ENCODE results near the gene FCER1G.

The FCER1G gene

DNA sequence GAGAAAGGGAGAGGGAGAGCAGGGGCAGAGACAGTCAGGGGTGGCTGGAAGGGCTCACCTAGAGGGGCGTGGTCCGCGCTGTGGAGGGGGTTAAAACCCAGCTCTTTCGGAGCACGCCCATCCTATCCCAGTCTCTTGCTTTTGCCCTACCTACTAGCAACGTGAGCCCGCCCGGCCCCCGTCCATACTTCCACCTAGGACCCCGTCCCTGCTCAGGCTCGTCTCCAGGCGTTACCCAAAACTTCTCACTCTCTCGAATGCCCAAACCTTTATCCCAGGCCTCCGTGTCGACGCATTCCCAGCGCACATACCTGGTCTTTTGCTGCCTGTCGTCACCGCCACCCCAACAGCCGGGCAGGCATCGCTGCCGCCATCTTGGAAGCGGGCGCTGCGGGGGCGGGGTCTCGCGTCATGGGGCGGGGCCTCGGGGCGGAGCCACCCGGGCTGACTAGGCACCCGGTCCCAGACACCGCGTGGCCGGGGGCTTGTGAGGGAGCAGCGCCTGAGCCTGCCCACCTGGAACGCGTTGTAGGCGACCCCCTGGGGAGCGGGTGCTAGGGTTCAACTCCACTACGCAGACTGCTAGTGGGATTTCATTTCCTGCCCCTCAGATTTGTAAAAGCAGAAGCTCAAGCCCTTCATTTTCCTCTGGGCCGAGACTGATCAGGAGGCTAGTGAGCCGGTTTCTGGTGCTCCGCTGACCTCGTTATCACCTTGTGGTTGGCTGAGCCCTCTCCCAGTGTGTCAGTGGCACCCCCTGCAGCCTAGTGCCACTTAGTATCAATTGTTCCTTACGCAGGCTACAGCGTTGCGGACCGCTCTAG lies 37.8 kb upstream of the FCER1G start, which contains the start of gene B4GALT3:
TSS of gene B4GALT3 (minus strand) at position 396 of the 824 bp plus-strand sequence. CDS start 1,447 bp downstream, outside the sequence.
- TF ChIP-seq, protein P1, sequence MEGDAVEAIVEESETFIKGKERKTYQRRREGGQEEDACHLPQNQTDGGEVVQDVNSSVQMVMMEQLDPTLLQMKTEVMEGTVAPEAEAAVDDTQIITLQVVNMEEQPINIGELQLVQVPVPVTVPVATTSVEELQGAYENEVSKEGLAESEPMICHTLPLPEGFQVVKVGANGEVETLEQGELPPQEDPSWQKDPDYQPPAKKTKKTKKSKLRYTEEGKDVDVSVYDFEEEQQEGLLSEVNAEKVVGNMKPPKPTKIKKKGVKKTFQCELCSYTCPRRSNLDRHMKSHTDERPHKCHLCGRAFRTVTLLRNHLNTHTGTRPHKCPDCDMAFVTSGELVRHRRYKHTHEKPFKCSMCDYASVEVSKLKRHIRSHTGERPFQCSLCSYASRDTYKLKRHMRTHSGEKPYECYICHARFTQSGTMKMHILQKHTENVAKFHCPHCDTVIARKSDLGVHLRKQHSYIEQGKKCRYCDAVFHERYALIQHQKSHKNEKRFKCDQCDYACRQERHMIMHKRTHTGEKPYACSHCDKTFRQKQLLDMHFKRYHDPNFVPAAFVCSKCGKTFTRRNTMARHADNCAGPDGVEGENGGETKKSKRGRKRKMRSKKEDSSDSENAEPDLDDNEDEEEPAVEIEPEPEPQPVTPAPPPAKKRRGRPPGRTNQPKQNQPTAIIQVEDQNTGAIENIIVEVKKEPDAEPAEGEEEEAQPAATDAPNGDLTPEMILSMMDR (conservative IDR thresholded peaks at IDR 0.05; ENCODE audit: low read depth, low read length), result peak; percentile 14
- no peak for DNase-seq (ENCODE audit: low read depth)
- H3K4me3 ChIP-seq (ENCODE audit: low read length), result peak within 1 kb of the TSS; percentile 98

DNA sequence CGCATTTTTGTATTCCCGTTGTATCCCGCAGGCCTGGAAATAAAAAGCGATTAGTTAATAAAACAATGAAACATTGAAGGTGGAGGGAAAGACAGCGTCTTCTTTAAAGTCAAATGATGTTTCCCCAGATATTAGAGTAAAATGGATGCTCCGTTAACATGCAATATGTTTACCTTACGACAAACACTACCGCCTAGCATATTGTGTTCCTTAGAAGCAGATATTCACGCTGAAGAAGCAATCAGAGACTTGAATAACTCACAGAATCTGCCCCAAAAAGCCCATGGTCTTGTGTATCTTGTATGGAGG lies 37.2 kb upstream of the FCER1G start:
- TF ChIP-seq, protein P1 (conservative IDR thresholded peaks at IDR 0.05; ENCODE audit: low read depth, low read length), result no peak
- no peak for DNase-seq (ENCODE audit: low read depth)
- peak overlapping the region; percentile 98 for H3K4me3 ChIP-seq (ENCODE audit: low read length)

DNA sequence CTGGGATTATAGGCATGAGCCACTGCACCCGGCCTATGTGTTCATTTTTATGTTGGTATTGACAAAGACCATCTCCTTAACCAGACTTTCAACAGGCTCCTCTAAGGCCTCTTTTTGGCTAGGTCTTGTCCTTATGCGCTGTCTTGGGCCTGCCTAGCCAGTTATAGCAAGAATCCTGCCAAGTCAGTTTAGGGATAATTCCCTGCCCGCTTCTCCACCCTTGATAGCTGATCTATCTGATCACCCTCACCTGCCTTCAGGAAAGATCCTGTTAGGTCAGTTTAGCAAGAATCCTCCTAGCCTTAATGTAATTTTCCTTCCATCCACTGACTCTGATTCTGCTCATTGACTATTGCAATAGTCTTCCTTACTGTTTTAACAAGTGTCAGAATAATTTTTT lies 35.4 kb upstream of the FCER1G start:
- DNase-seq (ENCODE audit: low read depth), result no peak
- H3K4me3 ChIP-seq (ENCODE audit: low read length), result no peak overlapping the region
- TF ChIP-seq, protein P1 (conservative IDR thresholded peaks at IDR 0.05; ENCODE audit: low read depth, low read length), result no peak

DNA sequence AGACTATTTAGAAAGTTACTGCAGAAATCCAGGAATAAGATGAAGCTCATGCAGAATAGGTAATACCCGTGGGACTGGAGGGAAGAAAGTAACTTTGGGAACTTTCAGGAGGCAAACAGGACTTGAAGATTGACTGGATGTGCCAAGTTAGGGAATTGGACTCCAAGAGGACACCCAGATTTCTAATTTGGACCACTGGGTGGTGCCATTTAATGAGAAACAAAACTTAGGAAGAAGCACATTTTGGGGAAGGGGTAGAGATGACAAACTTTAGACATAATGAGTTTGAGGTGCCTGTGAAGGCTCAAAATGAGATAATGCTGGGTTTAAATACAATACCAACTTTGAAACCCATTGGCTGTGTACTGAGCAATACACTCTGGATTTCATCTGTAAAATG lies 34.5 kb upstream of the FCER1G start:
- TF ChIP-seq, protein P1 (conservative IDR thresholded peaks at IDR 0.05; ENCODE audit: low read depth, low read length), result peak; percentile 29
- DNase-seq (ENCODE audit: low read depth), result no peak
- H3K4me3 ChIP-seq (ENCODE audit: low read length), result no peak overlapping the region

DNA sequence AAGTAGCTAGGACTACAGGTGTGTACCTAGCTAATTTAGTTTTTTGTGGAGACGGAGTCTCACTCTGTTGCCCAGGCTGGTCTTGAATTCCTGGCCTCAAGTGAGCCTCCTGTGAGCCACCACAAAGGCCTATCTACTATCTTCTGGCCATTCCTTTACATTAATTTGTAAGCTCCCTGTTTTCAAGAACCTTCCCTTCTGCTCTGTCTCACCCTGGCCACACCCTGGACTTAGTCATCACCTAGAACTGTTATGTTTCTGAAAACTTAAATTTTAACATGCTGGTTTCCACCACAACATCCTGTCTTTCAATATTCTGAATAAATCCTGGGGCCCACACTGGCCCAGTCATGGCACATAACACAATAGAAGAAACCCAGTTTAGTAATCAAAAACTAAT lies 32.9 kb upstream of the FCER1G start:
- no peak for DNase-seq (ENCODE audit: low read depth)
- TF ChIP-seq, protein P1 (conservative IDR thresholded peaks at IDR 0.05; ENCODE audit: low read depth, low read length), result no peak
- H3K4me3 ChIP-seq (ENCODE audit: low read length), result no peak overlapping the region

DNA sequence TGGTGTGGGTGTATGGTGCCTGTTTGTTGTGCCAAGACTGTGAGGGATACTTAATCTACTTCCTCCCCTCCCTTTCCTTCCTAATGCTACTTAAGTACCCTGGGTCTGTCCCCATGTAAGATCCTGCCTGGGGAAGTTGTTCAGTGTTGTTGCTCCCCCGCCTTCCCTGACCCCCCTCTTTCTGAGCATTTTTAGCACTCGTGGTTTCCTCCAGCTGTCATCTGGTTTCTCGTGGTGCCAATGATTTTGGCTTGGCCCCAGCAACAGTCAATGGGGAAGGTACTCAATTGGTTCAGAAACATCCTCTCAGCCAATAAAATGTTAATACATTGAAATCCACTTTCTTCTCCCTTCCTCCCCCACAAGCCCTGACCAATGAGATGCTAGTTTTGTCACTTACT lies 29.8 kb upstream of the FCER1G start:
- no peak overlapping the region for H3K4me3 ChIP-seq (ENCODE audit: low read length)
- peak; percentile 87 for DNase-seq (ENCODE audit: low read depth)
- TF ChIP-seq, protein P1 (conservative IDR thresholded peaks at IDR 0.05; ENCODE audit: low read depth, low read length), result no peak

DNA sequence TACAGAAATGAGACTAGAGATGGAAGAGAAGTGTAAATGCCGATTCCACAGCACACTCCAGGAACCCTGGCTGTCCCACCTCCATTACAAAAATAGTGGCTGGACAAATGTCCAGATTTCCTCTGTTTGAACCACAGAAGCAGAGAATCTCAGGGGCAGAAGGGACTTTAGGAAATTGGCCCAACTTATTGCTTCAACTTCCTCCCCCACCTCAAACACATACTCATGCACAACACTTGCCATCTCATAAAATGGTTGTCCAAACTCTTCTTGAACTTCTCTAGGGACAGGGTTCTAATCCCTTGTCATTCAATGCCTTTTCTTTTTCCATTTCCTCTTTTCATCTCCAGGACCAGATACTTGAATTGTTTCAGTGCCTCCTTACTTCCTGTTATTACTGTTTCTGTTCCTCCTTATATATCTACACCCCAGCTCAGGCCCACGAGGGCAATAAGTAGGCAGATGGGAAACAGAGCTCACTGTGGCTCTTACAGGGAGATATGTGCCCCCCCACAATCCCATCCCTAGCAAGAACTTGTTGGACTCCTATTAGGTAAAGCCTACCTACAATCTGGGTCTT lies 29.3 kb upstream of the FCER1G start:
- TF ChIP-seq, protein P1 (conservative IDR thresholded peaks at IDR 0.05; ENCODE audit: low read depth, low read length), result no peak
- no peak overlapping the region for H3K4me3 ChIP-seq (ENCODE audit: low read length)
- no peak for DNase-seq (ENCODE audit: low read depth)
